Tibial nerve (tissue), 4 donors: ENCODE measurements around the gene TSGA10IP. TPM values are rescaled to one million over a fixed set of nuclear protein-coding genes. Genes with fewer than 3 reads are reported as not detected.

Experiments
- DNase-seq, 2 donors: peaks; one replicate each; pipeline ENCODE4 v3.0.0-alpha.2; 2019; ENCODE audit warnings: low spot score in 2 of 2
- H3K27ac ChIP-seq, 4 donors: fragments of 200-600 bp; sonication (generic) in 3 of 4; one replicate each; pipeline ENCODE4 v1.5.1; 2017 to 2019; ENCODE audit warnings: mild to moderate bottlenecking in 1 of 4
- H3K27me3 ChIP-seq, 2 donors: fragments of 200-600 bp; sonication (generic) in 1 of 2; one replicate each; pipeline versions ENCODE4 v1.5.1 to v1.6.0; 2017 to 2019
- H3K36me3 ChIP-seq, 3 donors: fragments of 200-600 bp; sonication (generic); one replicate each; pipeline ENCODE4 v1.5.1; 2018 to 2019
- H3K4me1 ChIP-seq, 4 donors: fragments of 200-600 bp; sonication (generic) in 3 of 4; one replicate each; pipeline ENCODE4 v1.5.1; 2017 to 2019
- H3K4me3 ChIP-seq, 4 donors: fragments of 200-600 bp; sonication (generic) in 3 of 4; one replicate each; pipeline ENCODE4 v1.5.1; 2017 to 2019; ENCODE audit warnings: mild to moderate bottlenecking in 1 of 4, moderate library complexity in 1 of 4
- H3K9me3 ChIP-seq, 4 donors: fragments of 200-600 bp; sonication (generic) in 3 of 4; one replicate each; pipeline ENCODE4 v1.5.1; 2017 to 2019
- CTCF ChIP-seq, 5 experiments: fragments of 200-600 bp in 3 of 5; fragments of 450-650 bp in 2 of 5; sonication (generic) in 3 of 5; IDR thresholded peaks; one replicate each; pipeline ENCODE4 v1.5.1; 2016 to 2019; ENCODE audit warnings: antibody characterized with exemption in 5 of 5, mild to moderate bottlenecking in 3 of 5, moderate library complexity in 2 of 5
- EP300 ChIP-seq, 2 donors: sonication (generic); formaldehyde crosslinking; IDR thresholded peaks; one replicate each; pipeline ENCODE4 v1.6.1; 2017; ENCODE audit warnings: antibody characterized with exemption in 2 of 2, mild to moderate bottlenecking in 1 of 2
- POLR2A ChIP-seq, 2 donors: fragments of 450-650 bp; IDR thresholded peaks; one replicate each; pipeline ENCODE4 v1.6.1; 2017; ENCODE audit warnings: antibody characterized with exemption in 2 of 2, mild to moderate bottlenecking in 2 of 2, moderate library complexity in 2 of 2
- WGBS, 2 donors: methylation state at CpG; one replicate each; pipeline ENCODE4 v1.1.5; 2018; 5-methylcytosine and 5-hydroxymethylcytosine counted together
- total RNA-seq, 4 donors: library from RNA; depleted of rRNA; stranded (reverse); fragments of >200 nt; gene quantifications; one replicate each; pipeline ENCODE4 v1.1.0, GENCODE V29; 2016

Gene TSGA10IP
- total RNA-seq, 4 donors from 2014 or later: not detected

- no peak overlapping the region for H3K27ac ChIP-seq
- no peaks in the 10 kb centered on the region for H3K4me1 ChIP-seq
- H3K36me3 ChIP-seq: peaks cover 3 to 82% (median 26%) of the 10 kb centered on the region in 3 donors
- H3K9me3 ChIP-seq: no peaks in the 10 kb centered on the region
- no peak for TF ChIP-seq CTCF (IDR thresholded peaks at IDR 0.05)
- TF ChIP-seq EP300 (IDR thresholded peaks at IDR 0.05): no peak
- TF ChIP-seq POLR2A (IDR thresholded peaks at IDR 0.05): no peak
- no peak overlapping the region for H3K4me3 ChIP-seq
- 93 to 94% methylated on average over 9 of the region's 9 CpGs for WGBS, 2 donors
- no peaks in the 10 kb centered on the region for H3K27me3 ChIP-seq
- DNase-seq: no peak
Observed at GRCh38 chr11:65975771-65976170, 30.5 kb downstream of the TSGA10IP start.

GRCh38 chr11:65976216-65977176 is 31.2 kb downstream of the TSGA10IP start:
- Histone ChIP-seq H3K4me1 (no peaks in the 10 kb centered on the region), H3K4me3 (no peak overlapping the region), H3K27me3 (no peaks in the 10 kb centered on the region), H3K9me3 (no peaks in the 10 kb centered on the region), H3K27ac (no peak overlapping the region), H3K36me3 (peaks cover 3 to 82% (median 26%) of the 10 kb centered on the region in 3 donors)
- no peak for DNase-seq
- 80% methylated on average over 40 to 43 of the region's 43 CpGs for WGBS, 2 donors
- TF ChIP-seq CTCF (IDR thresholded peaks at IDR 0.05) (no peak), EP300 (IDR thresholded peaks at IDR 0.05) (no peak), POLR2A (IDR thresholded peaks at IDR 0.05) (no peak)

DNA sequence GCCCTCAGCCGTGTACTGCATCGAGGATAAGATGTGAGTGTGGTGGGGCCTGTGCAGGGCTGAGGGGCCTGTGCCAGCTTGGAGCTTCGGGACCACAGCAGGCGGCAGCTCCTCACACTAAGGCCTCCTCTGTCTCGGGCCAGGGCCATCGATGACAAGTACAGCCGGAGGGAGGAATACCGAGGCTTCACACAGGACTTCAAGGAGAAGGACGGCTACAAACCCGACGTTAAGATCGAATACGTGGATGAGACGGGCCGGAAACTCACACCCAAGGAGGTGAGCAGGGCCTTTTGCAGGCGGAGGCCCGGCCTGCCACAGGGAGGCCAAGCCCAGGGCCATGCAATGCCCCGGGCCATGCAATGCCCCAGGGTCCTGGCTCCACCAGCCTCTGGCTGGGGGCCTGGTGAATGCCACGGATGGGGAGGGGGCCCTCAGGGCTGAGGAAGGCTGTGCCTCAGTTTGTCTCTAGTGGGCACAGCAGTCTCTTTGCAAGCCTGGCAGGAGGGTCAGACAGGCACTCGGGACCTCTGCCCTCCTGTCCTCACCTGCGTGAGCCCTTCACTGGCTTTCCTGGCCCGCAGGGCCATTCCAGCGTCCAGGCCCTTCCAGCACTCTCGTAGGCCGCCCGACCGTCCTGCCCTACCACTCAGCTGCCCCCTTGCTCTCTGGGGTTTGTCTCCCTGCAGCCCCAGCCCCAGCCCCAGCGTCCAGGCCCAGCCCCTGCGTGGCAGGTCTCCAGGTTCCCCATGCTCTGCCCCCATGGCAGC is 32.5 kb downstream of the TSGA10IP start:
- Histone ChIP-seq H3K9me3 (no peaks in the 10 kb centered on the region), H3K27ac (no peak overlapping the region), H3K36me3 (peaks cover 3 to 70% (median 26%) of the 10 kb centered on the region in 3 donors), H3K4me3 (no peak overlapping the region), H3K4me1 (no peaks in the 10 kb centered on the region), H3K27me3 (no peaks in the 10 kb centered on the region)
- 89 to 90% methylated on average over 26 to 28 of the region's 29 CpGs for WGBS, 2 donors
- no peak for TF ChIP-seq EP300 (IDR thresholded peaks at IDR 0.05)
- TF ChIP-seq CTCF (IDR thresholded peaks at IDR 0.05): no peak
- TF ChIP-seq POLR2A (IDR thresholded peaks at IDR 0.05): no peak
- DNase-seq: no peak

DNA sequence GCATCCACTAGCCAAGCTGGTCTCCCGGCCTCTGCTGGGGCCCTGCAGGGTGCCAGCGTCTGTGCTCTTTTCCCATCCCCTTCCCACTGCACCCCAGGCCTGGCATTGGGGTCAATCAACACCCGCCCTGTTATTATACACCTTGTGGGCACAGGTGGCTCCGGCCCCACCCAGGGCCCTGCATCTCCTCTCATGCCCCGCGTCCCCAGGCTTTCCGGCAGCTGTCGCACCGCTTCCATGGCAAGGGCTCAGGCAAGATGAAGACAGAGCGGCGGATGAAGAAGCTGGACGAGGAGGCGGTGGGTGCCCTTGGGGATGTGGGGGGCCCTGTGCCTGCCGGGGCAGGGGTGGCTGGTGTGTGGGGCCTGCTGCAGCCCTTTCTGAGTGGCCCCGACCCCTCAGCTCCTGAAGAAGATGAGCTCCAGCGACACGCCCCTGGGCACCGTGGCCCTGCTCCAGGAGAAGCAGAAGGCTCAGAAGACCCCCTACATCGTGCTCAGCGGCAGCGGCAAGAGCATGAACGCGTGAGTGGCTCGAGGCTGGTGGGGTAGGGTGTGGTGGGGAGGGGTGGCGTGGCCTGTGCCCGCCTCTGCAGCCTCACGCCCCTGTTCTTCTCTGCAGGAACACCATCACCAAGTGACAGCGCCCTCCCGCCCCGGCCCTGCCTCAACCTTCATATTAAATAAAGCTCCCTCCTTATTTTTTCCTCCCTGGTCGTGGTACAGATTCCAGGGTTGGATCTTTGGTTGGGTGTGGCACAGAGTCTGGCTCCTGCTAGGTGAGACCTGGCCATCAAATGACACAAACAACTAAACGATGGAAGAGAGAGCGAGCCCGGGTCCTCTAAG is 33.3 kb downstream of the TSGA10IP start:
- H3K4me3 ChIP-seq: no peak overlapping the region
- 91 to 92% methylated on average over 28 to 33 of the region's 34 CpGs for WGBS, 2 donors
- DNase-seq: no peak
- H3K27me3 ChIP-seq: no peaks in the 10 kb centered on the region
- no peak overlapping the region for H3K27ac ChIP-seq
- no peaks in the 10 kb centered on the region for H3K9me3 ChIP-seq
- no peaks in the 10 kb centered on the region for H3K4me1 ChIP-seq
- no peak for TF ChIP-seq CTCF (IDR thresholded peaks at IDR 0.05)
- no peak for TF ChIP-seq POLR2A (IDR thresholded peaks at IDR 0.05)
- no peak for TF ChIP-seq EP300 (IDR thresholded peaks at IDR 0.05)
- H3K36me3 ChIP-seq: peaks cover 1 to 65% (median 26%) of the 10 kb centered on the region in 3 donors
